HG02840 (cell line): ENCODE data around the gene SPOCD1.

Experiments
- ATAC-seq: cut with Tn5 transposase; IDR thresholded peaks from one replicate; pipeline ENCODE4 v1.9.1; 2021; ENCODE audit warnings: mild to moderate bottlenecking, moderate library complexity, moderate number of reproducible peaks; ENCODE audit not compliant: unreplicated experiment, low FRiP score

The SPOCD1 gene

DNA sequence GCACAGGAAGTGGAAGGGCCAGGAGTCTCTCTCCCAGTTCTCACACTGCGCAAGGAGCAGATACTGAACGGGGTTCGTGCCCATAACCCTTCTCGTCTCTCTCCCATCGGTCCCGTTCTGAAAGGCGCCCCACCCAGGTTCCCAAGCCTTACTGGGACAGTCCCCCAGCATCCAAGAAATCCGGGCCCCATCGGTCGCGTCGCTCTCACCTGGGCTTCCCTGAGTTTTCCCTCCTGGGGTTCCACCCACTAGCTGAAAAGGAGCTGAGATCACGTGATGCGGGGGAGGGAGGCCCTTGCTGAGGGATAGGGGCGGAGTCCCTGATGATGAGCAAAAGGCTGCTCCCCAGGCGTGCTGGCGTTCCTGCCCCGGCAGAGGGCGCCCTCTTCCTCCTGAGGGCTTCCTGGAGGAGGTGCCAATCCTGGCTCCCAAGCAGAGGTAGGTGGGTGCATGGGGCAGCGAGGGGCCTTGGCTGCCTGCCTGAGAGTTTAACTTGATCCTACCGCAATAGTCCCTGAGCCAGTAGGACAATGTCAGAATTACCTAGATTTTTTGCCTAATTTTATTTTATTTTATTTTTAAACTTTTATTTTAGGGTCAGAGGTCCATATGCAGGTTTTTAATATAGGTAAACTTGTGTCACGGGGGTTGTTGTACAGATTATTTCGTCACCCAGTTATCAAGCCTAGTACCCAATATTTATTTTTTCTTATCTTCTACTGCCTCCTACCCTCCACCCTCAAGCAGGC, at the start of gene SPOCD1:
TSS of gene SPOCD1 (minus strand) at position 271 of the 749 bp plus-strand sequence. CDS start 689 bp downstream, outside the sequence.
- ATAC-seq: no peak

DNA sequence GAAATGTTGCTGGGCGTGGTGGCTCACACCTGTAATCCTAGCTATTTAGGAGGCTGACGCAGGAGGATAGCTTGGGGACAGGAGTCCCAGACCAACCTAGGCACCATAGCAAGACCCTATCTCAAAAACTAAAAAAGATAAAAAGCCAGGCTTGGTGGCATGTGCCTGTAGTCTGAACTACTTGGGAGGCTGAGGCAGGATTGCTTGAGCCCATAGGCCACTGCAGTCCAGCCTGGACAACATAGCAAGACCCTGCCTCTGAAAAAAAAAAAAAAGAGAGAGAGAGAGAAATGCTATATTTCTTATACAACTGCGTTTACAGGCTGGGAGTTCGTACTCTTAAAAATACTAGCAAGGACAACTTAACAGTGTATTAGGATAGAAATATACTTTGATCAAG, 46.2 kb upstream of the SPOCD1 start:
- ATAC-seq: no peak

DNA sequence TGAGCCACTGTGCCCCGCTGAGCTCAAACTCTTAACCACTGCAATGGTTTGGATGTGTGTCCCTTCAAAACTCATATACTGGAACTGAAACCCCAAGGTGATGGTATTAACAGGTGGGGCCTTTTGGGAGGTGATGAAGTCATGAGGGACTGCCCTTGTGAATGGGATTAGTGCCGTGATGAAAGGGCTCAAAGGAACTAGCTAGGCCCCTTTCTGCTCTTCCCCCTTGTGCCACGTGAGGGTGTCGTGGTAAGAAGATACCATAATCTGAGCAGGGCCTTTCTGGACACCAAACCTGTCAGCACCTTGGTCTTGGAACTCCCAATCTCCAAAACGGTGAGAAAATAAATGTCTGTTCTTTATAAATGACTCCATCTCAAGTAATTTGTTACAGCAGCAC, 45.5 kb upstream of the SPOCD1 start:
- ATAC-seq: no peak

DNA sequence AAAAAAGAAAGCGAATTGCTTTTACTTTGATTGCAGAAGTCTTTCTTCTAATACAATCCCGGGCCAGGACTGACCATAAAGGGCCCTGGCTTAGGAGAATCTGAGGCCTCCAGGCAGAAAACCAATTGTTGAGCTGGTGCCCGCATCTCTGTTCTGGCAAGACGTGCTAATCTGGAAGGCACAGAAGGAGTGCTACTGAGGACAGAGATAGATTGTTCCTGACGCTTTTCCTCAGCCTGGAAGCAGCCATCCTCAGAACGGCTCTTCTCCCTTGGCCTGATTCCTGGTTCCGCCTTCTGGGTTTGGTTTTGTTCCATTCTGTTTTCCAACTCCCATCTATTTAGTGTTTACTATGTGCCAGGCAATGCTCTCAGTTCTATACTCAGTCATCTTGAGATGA, 44.8 kb upstream of the SPOCD1 start:
- no peak for ATAC-seq

DNA sequence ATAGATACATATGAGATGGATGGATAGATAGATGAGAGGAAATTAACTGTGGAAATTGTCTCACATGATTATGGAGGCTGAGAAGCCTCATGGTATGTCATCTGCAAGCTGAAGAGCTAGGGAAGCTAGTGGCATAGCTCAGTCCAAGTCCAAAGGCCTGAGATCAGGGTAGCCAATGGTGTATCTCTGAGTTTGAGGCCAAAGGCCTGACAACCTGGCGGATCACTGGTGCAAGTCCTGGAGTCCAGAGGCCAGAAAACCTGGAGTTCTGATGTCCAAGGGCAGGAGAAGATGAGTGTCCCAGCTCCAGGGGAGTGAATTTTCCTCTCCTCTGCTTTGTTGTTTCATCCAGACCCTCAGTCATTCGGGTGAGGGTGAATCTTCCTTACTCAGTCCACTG, 43.9 kb upstream of the SPOCD1 start:
- ATAC-seq: no peak

DNA sequence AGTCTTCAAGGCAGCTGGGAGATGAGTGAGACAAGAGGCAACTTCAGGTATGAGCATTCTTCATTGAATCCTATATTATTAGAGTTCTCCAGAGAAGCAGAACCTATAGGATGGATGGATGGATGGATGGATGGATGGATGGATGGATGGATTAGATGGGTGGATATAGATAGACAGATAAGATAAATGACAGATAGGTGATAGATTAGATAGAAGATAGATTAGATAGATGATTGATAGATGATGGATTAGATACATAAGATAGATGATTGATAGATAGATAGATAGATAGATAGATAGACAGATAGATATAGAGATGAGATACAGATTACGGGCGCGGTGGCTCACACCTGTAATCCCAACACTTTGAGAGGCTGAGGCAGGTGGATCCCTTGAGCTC, 43.2 kb upstream of the SPOCD1 start:
- no peak for ATAC-seq

GRCh38 chr1:31857863-31858262, 42.0 kb upstream of the SPOCD1 start:
- no peak for ATAC-seq

DNA sequence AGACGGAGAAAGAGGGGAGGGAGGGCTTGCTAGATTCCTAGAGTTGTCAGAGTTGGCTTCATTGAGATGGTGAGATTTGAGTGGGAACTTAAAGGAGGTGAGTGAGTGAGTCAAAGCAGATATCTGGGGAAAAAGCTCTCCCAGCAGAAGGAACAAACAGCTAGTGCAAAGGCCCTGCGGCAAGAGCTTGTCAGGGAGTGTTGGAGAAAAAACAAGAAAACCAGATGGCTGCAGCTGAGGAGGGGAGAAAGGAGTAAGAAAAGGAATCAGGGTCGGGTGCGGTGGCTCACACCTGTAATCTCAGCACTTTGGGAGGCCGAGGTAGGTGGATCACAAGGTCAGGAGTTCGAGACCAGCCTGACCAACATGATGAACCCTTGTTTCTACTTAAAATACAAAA, 40.3 kb upstream of the SPOCD1 start:
- no peak for ATAC-seq

DNA sequence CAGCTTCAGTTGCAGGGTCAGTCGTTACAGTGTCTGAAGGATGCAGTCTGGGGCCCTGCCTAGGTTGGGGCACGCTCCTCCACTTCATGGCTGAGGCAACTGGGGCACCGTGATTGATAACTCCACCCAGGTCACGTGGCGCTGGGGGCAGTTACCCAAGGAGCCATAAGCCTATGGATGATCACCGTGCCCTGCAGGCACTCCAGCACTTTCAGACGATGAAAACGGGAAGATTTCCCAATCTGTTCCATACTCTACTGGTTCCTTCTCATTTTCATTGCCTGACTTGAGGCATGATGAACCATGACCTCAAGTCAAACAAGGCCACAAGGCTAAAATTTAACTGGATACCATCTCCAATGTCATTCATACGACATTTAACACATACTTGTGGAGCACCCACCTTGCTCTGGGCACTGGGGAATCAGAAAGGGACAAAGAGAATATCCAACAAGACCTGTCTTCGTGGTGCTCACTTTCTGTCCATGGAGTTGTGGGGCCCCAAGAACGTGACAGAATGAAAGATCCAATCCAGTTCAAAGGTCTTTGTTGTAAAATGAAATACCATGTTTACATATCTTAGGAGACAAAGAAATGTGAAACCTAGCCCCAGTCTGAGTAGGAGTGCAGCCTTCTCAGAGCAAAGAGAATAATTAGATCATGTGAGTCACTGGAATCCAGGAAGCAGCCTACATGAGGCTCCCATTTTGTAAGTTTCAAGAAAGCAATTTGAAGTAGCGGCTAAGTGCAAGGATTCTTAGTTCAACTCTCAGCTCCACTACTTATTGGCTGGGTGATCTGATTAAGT, 39.4 kb upstream of the SPOCD1 start:
- ATAC-seq: no peak

- ATAC-seq: no peak
Observed at GRCh38 chr1:31849653-31850052, 33.8 kb upstream of the SPOCD1 start.

DNA sequence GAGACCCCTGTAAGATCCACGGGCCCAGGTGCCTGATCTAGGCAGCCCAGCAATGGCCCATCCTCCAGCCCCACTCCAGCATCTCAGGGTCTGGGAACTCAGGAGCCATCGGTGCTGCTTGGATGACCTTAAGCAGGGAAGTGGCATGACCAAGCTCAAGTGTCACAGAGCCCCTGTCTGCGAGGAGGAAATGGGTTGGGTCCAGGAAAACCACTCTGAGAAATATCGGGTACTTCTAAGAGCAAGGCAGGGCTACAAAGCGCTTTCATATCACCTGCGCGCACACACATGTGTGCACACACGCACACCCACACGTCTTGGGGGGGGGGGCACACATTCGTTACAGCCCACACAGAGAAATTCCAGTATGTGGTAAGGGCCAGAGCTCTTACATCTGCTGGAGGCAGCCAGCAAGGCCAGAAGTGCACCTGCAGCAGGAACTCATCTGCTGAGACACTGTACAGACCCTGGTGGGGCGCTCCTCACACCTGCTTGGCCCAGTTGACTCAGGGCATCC, 32.6 kb upstream of the SPOCD1 start:
- no peak for ATAC-seq

GRCh38 chr1:31846484-31846883, 30.7 kb upstream of the SPOCD1 start:
- ATAC-seq: no peak

- no peak for ATAC-seq
Observed at GRCh38 chr1:31843506-31843905, 27.7 kb upstream of the SPOCD1 start.

GRCh38 chr1:31839662-31840343, 24.0 kb upstream of the SPOCD1 start:
- no peak for ATAC-seq

- no peak for ATAC-seq
Observed at GRCh38 chr1:31837451-31838158, 21.8 kb upstream of the SPOCD1 start.

DNA sequence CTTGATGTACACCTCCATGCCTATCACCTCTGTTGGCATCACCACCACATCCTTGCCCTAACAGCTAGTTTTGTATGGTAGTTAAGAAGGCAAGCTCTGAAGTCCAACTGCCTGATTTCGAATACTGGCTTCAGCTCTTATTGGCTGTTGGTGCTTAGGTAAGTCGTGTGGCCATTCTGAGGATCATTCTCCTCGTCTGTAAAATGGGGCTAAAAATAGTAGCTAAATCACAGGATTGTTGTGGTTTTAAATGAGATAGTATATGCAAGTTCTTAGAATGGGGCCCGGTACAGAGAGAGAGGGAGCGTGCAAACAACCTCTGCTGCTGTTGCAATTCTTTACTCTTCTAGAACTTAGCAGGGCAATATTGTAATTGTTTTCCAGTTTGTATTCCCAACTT, 20.8 kb upstream of the SPOCD1 start:
- no peak for ATAC-seq

GRCh38 chr1:31835415-31835814, 19.6 kb upstream of the SPOCD1 start:
- ATAC-seq: no peak

DNA sequence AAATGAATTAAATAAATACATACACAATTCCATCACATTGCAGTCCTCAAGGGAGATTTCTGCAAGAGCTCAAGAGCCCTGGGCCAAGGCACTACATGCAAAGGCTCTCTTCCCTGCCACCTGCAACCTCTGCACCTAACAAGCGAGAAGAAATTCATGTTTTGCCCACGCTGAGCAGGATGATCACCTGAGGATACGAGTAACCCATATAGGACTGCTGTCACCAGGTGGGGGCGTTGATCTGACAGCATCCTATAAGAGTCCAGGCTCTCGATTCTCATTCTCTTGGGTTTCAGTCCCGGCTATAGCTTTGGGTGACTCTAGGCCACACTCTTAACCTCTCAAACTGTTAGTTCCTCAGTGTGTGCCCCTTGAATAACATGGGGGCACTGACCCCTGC, 18.7 kb upstream of the SPOCD1 start:
- ATAC-seq: no peak

- ATAC-seq: no peak
Observed at GRCh38 chr1:31831397-31832378, 15.9 kb upstream of the SPOCD1 start.
